Measurements from ENCODE around the gene PHF13.

DNA sequence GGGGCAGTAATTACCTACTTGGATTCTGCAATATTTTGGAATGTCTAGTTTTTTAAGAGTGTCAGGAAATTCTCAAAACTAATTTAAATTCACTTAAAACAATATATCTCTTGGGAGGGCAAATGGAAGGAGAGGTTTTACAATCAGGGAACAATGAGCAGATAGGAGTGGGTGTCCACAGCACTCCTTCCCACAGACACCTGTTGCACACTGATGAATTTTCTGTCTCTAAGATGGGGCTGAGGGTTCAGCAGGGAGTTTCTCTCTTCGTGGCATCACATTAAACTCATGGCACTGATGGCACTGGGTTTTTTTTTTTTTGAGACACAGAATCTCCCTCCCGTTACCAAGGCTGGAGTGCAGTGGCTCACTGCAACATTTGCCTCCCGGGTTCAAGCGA is 5.5 kb downstream of the PHF13 start:
- TF ChIP-seq, protein P1, sequence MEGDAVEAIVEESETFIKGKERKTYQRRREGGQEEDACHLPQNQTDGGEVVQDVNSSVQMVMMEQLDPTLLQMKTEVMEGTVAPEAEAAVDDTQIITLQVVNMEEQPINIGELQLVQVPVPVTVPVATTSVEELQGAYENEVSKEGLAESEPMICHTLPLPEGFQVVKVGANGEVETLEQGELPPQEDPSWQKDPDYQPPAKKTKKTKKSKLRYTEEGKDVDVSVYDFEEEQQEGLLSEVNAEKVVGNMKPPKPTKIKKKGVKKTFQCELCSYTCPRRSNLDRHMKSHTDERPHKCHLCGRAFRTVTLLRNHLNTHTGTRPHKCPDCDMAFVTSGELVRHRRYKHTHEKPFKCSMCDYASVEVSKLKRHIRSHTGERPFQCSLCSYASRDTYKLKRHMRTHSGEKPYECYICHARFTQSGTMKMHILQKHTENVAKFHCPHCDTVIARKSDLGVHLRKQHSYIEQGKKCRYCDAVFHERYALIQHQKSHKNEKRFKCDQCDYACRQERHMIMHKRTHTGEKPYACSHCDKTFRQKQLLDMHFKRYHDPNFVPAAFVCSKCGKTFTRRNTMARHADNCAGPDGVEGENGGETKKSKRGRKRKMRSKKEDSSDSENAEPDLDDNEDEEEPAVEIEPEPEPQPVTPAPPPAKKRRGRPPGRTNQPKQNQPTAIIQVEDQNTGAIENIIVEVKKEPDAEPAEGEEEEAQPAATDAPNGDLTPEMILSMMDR (IDR thresholded peaks at IDR 0.05), result no peak
- no peak for TF ChIP-seq POLR2A (IDR thresholded peaks at IDR 0.05)

Data from tibial nerve (tissue), 3 donors.